HG03066 (cell line): ENCODE data around the gene ZMYM5.
"Not testable (repeated sequence)": the region's sequence is repeated elsewhere in the genome, so short reads cannot be mapped to it uniquely, and the experiment has no call there.

Experiments used
- ATAC-seq: cut with Tn5 transposase; IDR thresholded peaks from one replicate; pipeline ENCODE4 v1.9.1; 2021; ENCODE audit warnings: low read depth; ENCODE audit not compliant: unreplicated experiment

ZMYM5 gene

GRCh38 chr13:19863323-19864023 is at the start of gene ZMYM5:
TSS of gene ZMYM5 (minus strand) at chr13:19863649. CDS start at chr13:19852180, 11,469 bp downstream.
- ATAC-seq: peak; percentile 74

GRCh38 chr13:19910336-19911072 is 47.1 kb upstream of the ZMYM5 start:
- ATAC-seq: no peak

DNA sequence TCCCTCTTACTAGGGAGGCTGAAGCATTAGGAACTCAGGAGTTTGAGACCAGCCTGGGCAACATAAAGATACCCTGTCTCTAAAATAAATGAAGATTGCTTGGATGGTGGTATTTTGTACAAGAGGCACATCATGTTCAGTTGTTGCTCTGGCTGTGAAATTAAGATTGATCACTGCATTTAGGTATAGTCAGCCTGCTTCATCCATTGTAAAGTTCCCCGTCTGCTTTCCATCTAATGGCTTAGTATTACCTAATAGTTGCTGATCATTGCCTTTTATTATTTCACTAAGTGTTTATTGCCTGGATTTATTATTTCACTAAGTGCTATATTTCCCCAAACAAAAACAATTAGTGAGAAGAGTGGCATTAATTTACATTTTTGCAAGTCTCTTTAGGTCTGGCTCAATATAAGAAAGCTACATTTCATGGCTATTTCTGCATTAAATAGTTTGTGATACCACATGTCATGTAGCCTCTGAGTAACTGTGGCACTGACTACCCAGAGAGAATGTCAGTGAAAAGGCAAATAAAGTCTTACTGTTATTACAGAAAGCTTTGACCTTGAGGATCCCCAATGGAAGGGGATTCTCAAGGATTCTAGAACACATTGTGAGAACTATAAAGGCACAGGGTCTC is 45.0 kb upstream of the ZMYM5 start:
- ATAC-seq: no peak

GRCh38 chr13:19905487-19906195 is 42.2 kb upstream of the ZMYM5 start:
- not testable (repeated sequence) for ATAC-seq

GRCh38 chr13:19890030-19890429 is 26.6 kb upstream of the ZMYM5 start:
- no peak for ATAC-seq

DNA sequence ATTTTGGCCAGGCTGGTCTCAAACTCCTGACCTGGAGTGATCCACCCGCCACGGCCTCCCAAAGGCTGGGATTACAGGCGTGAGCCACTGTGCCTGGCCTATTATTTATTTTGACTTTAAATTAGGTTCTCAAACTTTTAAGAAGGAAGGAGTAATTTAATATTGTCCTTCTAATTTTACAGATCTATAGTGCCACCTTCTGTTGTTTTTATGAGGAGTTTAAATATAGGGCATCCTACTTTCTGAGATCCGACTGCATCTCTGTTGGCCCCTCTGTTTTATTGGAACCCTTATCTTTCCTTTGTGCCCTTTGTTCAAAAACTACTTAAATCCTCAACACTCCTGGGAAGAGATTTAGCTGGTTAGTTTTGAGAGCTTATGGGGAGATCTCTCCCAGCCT is 25.4 kb upstream of the ZMYM5 start:
- ATAC-seq: no peak

GRCh38 chr13:19882231-19882630 is 18.8 kb upstream of the ZMYM5 start:
- ATAC-seq: no peak

GRCh38 chr13:19881641-19882040 is 18.2 kb upstream of the ZMYM5 start:
- no peak for ATAC-seq

DNA sequence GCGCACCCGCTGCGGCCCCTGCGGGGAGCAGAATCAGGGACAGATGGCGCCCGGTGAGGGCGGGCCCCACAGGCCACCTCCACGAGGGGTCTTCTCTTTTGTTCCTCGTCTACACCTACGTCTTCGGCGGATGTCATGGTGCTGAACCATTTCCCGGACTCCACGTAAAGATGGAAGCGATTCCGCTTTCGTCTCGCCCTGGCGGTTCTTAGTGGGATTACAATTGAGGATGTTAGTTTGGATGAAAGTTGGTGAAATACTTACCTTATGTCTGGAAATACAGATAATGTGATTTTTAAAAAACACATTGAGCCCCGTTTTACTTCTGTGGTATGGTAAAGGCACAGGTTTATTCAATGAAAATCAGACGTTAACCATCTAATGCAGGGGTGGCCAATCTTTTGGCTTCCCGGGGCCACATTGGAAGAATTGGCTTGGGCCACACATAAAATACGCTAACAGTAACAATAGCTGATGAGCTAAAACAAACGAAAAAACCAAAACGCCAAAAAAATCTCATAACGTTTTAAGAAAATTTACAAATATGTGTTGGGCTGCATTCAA is 1.4 kb upstream of the ZMYM5 start:
- peak; percentile 6 for ATAC-seq

DNA sequence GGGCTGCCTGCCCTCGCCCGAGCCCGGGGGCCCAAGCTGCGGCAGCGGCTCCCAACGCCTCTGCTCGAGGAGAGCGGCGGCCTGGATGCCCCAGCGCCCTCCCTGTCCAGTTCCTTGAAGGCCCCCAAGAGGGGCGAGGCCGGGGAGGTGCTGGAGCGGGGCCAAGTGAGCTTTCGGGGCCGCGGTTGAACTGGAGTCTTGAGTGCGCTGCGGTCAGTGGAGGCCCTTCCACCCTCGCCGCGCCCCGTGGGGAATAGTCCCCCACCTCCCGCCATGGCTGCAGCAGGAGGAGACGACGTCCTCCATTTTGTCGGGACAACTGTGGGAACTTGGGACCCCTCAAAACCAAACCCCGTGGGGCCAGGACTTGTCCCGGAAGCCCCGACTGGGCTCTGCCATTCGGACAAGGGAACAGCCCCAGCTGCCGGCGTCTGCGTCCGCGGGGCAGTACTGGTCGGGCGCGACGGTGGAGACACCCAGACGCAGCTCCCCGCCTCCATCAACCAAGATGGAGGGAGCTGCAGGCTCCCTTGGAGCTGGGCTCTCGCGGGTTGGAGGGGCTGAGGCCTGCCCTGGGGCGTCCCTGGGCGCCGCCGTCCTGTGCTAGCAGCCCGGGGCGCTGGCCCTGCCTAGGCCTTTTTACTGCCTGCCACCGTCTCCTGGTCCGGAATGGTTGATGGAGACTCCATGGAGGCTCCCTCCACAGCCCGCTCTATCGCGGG is 736 bp upstream of the ZMYM5 start:
- peak; percentile 21 for ATAC-seq

DNA sequence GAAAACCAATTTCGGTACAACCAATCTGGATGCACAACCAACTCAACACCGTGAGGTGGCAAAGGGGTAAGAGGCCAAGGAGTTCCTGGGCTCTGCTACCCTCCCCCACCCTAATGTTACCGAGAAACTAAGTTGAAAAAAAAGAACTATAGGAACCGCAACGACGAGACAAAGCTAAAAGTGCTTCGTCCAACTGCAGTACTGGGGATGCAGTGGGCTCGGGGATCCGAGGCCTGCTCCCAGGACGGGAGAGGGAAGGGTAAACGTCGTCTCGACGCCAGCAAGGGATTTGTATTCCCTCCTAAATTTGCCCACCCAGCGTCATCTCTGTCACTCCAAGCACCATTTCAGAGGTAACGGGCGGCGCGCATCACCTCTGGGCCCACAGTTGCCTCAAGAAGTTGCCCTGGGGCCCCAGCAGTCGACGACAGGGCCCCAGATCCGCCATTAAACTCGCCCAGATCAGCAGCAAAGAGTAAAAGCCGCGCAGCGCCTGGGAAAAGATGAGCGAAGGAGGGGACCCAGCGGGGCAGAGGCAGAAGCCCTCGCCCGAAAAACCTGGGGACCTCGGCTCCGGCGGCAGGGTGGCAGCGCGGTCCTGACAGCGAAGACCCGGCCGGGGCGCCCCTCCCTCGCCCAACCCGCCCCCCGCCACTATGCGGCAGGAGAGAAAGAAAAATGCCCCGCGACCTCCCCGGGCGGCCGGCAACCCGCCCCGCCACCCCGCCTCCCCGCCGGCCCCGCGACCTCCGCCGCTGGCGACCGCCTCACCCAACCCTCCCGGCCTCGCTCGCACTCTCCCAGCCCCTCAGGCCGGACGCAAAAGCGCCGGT is 752 bp downstream of the ZMYM5 start:
- ATAC-seq: peak; percentile 2

DNA sequence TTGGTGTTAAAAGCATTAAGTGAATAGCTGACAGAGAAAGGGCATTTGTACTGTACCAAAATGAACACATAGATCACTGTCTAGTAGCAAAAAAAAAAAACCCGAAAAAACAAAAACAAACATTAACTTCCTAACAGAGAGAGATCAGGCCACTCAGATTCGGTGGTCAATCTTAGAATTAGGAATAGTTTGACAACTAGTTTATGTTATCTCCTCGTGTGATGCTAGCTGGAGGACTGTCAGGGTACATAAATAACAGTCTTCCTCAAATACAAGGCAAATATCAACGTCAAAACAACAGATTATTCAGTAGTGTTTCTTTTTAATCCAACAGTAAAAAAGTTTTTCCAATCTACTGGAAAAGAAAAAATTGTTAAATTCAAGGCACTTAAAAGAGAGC is 1.7 kb downstream of the ZMYM5 start:
- no peak for ATAC-seq

DNA sequence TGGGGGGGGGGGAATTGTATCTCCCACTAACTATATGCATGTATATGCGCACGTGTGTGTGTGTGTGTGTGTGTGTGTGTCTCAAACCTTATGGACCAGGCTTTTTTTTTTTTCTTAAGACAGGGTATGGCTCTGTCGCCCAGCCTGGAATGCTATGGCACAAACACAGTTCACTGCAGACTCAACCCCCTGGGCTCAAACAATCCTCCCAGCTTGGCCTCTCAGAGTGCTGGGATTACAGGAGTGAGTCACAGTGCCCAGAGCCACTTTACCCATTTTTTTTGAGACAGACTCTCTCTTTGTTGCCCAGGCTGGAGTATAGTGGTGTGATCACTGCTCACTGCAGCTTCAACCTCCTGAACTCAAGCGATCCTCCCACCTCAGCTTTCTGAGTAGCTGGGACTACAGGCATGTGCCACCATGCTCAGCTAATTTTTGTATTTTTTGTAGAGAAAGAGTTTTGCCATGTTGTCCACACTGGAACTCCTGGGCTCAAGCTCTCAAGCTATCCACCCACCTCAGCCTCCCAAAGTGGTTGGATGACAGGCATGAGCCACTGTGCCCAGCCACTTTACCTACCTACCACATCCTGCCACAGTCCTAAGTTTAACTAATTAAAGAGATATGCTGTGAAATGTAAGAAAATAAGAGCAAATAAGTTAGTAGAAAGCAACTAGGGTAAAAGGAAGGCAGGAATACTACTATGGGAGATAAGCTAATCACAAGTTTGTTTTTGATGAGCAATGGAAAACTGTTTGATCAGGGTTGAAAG is 2.4 kb downstream of the ZMYM5 start:
- no peak for ATAC-seq

DNA sequence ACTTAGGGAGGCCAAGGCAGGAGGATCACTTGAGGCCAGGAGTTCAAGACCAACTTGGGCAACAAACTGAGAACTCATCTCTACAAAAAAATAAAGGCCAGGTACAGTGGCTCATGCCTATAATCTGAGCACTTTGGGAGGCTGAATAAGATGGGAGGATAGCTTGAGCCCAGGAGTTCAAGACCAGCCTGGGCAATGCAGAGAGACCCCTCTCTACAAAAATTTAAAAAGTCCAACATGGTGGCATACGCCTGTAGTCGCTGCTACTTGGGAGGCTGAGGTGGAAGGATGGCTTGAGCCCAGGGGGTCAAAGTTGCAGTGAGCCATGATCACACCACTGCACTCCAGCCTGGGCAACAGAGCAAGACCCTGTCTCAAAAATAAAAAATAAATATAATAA is 5.8 kb downstream of the ZMYM5 start:
- ATAC-seq: not testable (repeated sequence)

- ATAC-seq: no peak
These were observed 10.7 kb downstream of the ZMYM5 start for GRCh38 chr13:19852766-19853165.

DNA sequence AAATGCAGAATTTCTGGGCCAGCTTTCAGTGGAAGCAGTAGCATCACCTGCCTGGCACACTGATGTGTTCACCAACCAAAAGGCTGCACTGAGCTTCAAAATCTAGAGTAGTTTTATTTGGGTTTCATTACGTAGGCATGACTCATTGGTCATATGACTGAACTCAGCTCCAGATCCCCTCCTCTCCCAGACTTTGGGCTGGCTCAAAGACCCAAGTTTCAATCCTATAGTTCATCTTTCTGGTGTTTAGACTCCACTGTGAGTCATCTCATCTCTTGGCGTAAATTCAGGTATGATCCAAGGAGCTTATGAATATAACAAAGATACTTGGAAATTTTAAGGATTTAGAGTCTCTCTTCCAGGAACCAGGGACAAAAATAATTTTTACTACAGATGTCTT is 17.7 kb downstream of the ZMYM5 start:
- ATAC-seq: no peak

GRCh38 chr13:19838865-19839275 is 24.6 kb downstream of the ZMYM5 start:
- no peak for ATAC-seq

GRCh38 chr13:19836472-19836871 is 27.0 kb downstream of the ZMYM5 start:
- ATAC-seq: no peak
